ENCODE results near the gene CNDP1.

DNA sequence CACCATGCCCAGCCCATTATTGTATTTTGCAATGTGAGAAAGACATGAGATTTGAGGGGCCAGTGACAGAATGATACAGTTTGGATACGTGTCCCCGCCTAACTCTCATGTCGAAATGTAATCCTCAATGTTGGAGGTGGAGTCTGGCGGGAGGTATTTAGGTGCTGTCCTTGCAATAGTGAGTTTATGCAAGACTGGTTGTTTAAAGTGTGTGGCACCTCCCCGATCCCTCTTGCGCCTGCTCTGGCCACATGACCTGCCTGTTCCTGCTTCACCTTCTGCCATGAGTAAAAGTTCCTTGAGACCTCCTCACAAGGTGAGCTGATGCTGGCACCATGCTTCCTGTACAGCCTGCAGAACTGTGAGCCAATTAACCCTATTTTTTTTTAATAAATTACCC is 16.6 kb downstream of the CNDP1 start:
- TF ChIP-seq, protein P1, sequence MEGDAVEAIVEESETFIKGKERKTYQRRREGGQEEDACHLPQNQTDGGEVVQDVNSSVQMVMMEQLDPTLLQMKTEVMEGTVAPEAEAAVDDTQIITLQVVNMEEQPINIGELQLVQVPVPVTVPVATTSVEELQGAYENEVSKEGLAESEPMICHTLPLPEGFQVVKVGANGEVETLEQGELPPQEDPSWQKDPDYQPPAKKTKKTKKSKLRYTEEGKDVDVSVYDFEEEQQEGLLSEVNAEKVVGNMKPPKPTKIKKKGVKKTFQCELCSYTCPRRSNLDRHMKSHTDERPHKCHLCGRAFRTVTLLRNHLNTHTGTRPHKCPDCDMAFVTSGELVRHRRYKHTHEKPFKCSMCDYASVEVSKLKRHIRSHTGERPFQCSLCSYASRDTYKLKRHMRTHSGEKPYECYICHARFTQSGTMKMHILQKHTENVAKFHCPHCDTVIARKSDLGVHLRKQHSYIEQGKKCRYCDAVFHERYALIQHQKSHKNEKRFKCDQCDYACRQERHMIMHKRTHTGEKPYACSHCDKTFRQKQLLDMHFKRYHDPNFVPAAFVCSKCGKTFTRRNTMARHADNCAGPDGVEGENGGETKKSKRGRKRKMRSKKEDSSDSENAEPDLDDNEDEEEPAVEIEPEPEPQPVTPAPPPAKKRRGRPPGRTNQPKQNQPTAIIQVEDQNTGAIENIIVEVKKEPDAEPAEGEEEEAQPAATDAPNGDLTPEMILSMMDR (optimal IDR thresholded peaks at IDR 0.05 in 1 of 3, IDR thresholded peaks at IDR 0.05 in 1 of 3, conservative IDR thresholded peaks at IDR 0.05 in 1 of 3; ENCODE audit: extremely low read depth in 1 of 3, insufficient read depth in 2 of 3, low read length in 3 of 3): no peak
- no peak for TF ChIP-seq EZH2 (IDR thresholded peaks at IDR 0.05; ENCODE audit: low read length)
